ENCODE results near the gene AGAP2.

DNA sequence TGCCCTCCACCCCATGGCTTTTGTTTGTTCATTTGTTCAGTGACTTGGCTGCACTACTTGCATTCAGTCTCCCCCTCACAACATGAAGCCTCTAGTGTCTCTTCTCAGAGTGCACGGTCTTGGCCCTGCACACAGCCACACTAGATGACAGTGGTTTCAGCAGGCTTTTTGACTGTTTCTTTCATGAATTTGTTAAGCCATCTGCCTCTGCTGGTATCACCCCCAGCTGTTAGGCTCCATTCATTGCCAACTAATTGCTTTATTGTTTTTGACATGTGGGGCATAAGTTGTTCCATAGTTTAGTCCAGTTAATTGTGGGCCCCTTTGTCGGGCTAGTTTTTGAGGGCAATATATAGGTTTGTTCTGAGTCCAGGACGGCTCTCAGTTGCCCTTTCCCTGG lies 25.8 kb downstream of the AGAP2 start:
- no peak for TF ChIP-seq NR2C2 (CRISPR knock-in tag; IDR thresholded peaks at IDR 0.05)
- no peak for TF ChIP-seq NR1H2 (CRISPR knock-in tag; IDR thresholded peaks at IDR 0.05)
- TF ChIP-seq, protein P1, sequence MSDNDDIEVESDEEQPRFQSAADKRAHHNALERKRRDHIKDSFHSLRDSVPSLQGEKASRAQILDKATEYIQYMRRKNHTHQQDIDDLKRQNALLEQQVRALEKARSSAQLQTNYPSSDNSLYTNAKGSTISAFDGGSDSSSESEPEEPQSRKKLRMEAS (CRISPR knock-in tag; IDR thresholded peaks at IDR 0.05), result no peak
- no peak for TF ChIP-seq GABPB1 (CRISPR knock-in tag; IDR thresholded peaks at IDR 0.05)
- TF ChIP-seq KAT7 (CRISPR knock-in tag; IDR thresholded peaks at IDR 0.05; ENCODE audit: borderline replicate concordance), result no peak
- no peak for TF ChIP-seq E2F1 (CRISPR knock-in tag; IDR thresholded peaks at IDR 0.05)
- TF ChIP-seq, protein P2, sequence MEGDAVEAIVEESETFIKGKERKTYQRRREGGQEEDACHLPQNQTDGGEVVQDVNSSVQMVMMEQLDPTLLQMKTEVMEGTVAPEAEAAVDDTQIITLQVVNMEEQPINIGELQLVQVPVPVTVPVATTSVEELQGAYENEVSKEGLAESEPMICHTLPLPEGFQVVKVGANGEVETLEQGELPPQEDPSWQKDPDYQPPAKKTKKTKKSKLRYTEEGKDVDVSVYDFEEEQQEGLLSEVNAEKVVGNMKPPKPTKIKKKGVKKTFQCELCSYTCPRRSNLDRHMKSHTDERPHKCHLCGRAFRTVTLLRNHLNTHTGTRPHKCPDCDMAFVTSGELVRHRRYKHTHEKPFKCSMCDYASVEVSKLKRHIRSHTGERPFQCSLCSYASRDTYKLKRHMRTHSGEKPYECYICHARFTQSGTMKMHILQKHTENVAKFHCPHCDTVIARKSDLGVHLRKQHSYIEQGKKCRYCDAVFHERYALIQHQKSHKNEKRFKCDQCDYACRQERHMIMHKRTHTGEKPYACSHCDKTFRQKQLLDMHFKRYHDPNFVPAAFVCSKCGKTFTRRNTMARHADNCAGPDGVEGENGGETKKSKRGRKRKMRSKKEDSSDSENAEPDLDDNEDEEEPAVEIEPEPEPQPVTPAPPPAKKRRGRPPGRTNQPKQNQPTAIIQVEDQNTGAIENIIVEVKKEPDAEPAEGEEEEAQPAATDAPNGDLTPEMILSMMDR (IDR thresholded peaks at IDR 0.05), result no peak
- TF ChIP-seq, protein P3, sequence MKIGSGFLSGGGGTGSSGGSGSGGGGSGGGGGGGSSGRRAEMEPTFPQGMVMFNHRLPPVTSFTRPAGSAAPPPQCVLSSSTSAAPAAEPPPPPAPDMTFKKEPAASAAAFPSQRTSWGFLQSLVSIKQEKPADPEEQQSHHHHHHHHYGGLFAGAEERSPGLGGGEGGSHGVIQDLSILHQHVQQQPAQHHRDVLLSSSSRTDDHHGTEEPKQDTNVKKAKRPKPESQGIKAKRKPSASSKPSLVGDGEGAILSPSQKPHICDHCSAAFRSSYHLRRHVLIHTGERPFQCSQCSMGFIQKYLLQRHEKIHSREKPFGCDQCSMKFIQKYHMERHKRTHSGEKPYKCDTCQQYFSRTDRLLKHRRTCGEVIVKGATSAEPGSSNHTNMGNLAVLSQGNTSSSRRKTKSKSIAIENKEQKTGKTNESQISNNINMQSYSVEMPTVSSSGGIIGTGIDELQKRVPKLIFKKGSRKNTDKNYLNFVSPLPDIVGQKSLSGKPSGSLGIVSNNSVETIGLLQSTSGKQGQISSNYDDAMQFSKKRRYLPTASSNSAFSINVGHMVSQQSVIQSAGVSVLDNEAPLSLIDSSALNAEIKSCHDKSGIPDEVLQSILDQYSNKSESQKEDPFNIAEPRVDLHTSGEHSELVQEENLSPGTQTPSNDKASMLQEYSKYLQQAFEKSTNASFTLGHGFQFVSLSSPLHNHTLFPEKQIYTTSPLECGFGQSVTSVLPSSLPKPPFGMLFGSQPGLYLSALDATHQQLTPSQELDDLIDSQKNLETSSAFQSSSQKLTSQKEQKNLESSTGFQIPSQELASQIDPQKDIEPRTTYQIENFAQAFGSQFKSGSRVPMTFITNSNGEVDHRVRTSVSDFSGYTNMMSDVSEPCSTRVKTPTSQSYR (CRISPR knock-in tag; IDR thresholded peaks at IDR 0.05), result no peak
- TF ChIP-seq, protein P4, sequence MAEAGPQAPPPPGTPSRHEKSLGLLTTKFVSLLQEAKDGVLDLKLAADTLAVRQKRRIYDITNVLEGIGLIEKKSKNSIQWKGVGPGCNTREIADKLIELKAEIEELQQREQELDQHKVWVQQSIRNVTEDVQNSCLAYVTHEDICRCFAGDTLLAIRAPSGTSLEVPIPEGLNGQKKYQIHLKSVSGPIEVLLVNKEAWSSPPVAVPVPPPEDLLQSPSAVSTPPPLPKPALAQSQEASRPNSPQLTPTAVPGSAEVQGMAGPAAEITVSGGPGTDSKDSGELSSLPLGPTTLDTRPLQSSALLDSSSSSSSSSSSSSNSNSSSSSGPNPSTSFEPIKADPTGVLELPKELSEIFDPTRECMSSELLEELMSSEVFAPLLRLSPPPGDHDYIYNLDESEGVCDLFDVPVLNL (CRISPR knock-in tag; IDR thresholded peaks at IDR 0.05; ENCODE audit: borderline replicate concordance, low read depth), result no peak
